ENCODE results near the gene PARP16.
"Not testable (repeated sequence)": the region's sequence is repeated elsewhere in the genome, so short reads cannot be mapped to it uniquely, and the experiment has no call there.

Gene PARP16

GRCh38 chr15:65233696-65234095 lies 53.0 kb downstream of the PARP16 start:
- DNase-seq (ENCODE audit: low read depth in 2 of 2): no peak

DNA sequence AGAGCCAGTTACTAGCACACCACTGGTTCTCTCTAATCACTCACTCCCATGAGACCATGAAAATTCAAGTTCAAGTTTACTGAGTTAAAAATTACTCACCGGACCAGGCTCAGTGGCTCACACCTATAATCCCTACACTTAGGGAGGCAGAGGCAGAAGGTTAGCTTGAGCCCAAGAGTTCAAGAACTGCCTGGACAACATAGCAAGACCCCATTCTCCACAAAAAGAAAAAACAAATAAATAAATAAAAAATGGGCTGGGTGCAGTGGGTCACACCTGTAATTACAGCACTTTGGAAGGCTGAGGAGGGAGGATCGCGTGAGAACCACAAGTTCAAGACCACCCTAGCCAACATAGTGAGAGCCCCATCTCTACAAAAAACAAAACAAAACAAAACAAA lies 54.2 kb downstream of the PARP16 start:
- no peak for DNase-seq (ENCODE audit: low read depth in 2 of 2)

DNA sequence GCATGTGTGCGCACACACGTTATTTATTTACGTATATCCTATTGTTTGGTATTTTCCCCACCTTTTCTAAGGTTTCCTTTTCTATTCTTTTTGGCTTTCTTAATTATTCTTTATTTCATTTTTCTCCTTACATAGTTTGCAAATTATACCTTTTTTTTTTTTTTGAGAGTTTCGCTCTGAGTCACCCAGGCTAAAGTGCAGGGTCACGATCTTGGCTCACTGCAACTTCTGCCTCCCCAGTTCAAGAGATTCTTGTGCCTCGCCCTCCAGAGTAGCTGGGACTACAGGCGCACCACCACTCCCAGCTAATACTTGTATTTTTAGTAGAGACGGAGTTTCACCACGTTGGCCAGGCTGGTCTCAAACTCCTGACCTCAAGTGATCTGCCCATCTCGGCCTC lies 55.4 kb downstream of the PARP16 start:
- no peak for DNase-seq (ENCODE audit: low read depth in 2 of 2)

- not testable (repeated sequence) for DNase-seq (ENCODE audit: low read depth in 2 of 2)
Observed at GRCh38 chr15:65226901-65227300, 59.8 kb downstream of the PARP16 start.

- no peak for DNase-seq (ENCODE audit: low read depth in 2 of 2)
Observed at GRCh38 chr15:65226221-65226620, 60.5 kb downstream of the PARP16 start.

- no peak for DNase-seq (ENCODE audit: low read depth in 2 of 2)
Observed at GRCh38 chr15:65223996-65224395, 62.7 kb downstream of the PARP16 start.

DNA sequence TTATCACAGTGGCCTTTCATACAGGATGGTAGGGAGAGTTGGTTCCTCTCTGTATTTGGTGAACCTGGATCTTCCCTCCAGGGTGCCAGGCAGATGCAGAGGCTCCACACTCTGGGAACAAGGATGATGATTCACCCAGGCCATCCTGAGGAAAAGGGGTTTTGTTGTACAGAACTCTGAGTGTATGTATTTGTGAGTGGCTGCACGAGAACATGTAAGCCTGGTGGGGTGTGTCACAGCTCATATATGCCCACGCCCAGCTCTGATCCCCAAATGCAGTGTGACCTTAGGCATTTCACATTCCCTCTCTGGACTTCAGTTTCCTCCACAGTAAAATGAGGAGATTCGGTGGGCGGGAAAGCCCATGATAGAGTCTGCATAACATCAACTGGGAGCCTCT lies 63.8 kb downstream of the PARP16 start:
- no peak for DNase-seq (ENCODE audit: low read depth in 2 of 2)

DNA sequence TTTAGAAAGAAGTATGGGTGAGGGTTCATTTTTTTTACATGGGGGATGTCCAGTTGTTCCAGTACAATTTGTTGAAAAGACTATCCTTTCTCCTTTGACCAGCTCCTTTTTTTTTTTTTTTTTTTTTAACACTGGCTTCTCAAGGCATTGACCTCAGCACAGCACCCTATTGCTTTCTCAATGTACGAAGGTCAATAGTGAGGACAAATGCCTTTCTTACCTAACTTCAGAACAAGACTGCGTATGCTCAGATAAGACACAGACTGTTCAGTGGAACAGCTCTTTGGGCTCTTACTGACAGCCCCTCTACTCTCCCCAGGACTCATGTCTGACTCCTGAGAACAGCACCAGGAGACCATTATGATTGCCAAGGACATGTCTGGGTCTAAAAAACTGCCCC lies 65.0 kb downstream of the PARP16 start:
- no peak for DNase-seq (ENCODE audit: low read depth in 2 of 2)

- DNase-seq (ENCODE audit: low read depth in 2 of 2): no peak
Observed at GRCh38 chr15:65219137-65219536, 67.5 kb downstream of the PARP16 start.

GRCh38 chr15:65217526-65218482 lies 68.9 kb downstream of the PARP16 start:
- DNase-seq (ENCODE audit: low read depth in 2 of 2): no peak

DNA sequence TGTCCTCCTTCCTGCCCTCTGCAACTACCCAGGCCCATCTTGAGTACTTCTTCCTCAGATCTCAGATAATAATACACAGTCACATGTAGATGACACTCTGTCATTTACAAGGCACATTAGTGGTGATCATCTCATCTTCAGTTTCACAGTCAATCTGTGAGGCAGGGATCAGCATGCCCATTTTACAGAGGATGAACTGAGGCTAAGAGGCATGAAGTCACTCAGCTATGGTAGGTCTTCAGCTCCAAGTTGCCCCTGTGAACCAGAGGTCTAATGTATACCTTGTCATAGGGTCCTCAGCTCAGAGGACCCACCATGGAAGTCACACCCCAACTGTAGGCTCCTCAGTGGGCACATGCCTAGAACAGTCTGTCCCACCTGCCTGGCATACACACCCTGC lies 71.2 kb downstream of the PARP16 start:
- no peak for DNase-seq (ENCODE audit: low read depth in 2 of 2)

DNA sequence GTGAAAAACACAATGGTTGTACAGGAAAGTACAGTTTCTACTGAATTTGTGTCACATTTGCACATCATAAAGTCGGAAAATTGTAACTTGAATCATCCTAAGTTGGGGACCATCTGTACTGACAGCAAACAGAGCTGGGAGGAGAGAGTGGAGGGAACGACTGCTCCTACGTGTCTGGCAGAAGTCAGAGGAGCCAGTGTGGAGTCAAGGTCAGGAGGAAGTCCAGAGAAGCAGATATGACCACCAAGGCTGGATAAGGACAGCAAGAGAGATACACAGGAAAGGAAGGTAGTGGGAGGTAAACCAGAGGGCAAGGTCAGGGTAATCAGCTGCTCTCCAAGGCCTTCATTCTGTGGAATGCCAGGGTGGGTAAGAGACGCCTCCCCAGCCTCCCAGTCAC lies 72.7 kb downstream of the PARP16 start:
- DNase-seq (ENCODE audit: low read depth in 2 of 2): no peak

GRCh38 chr15:65213241-65213640 lies 73.4 kb downstream of the PARP16 start:
- DNase-seq (ENCODE audit: low read depth in 2 of 2): no peak

GRCh38 chr15:65212097-65212496 lies 74.6 kb downstream of the PARP16 start:
- peak; percentile 14 to 26 for DNase-seq (ENCODE audit: low read depth in 2 of 2)

GRCh38 chr15:65211482-65211982 lies 75.2 kb downstream of the PARP16 start:
- no peak for DNase-seq (ENCODE audit: low read depth in 2 of 2)

GRCh38 chr15:65210770-65211481 lies 75.8 kb downstream of the PARP16 start, which contains the start of gene CILP:
TSS of gene CILP (minus strand) at chr15:65211473. CDS start at chr15:65209755, 1,718 bp downstream.
- no peak for DNase-seq (ENCODE audit: low read depth in 2 of 2)

- no peak for DNase-seq (ENCODE audit: low read depth in 2 of 2)
Observed at GRCh38 chr15:65209701-65210643, 76.7 kb downstream of the PARP16 start.

DNA sequence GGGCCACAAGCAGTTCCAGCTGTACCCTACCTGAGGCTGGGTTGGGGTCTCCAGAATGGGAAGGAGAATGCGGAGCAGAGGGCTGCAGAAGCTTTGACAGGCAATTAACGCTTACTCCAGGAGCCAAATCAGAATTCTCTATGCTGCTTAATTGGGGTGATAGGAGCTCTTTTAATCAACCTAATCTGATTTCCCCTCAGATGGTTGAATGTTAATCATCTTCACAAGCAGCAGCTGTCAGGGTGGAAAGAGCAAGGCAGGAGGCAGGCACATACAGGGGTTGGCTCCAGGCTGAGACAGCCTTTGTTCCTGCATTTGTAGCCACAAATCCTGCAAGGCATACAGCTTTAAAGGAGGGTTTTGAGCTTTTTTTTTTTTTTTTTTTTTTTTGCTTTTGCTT lies 78.0 kb downstream of the PARP16 start:
- no peak for DNase-seq (ENCODE audit: low read depth in 2 of 2)

Measured in stimulated activated CD8-positive, alpha-beta memory T cell treated with anti-CD3 and anti-CD28 coated beads, Interleukin-15, amount 100 ng/mL, for 48 hours (primary cell).